Measurements from ENCODE around the gene ADRA2B.

Gene ADRA2B

GRCh38 chr2:96099861-96100798 is 16.2 kb downstream of the ADRA2B start:
- Mint-ChIP-seq H3K27ac (no peak overlapping the region), H3K9me3 (peaks cover 4% of the 10 kb centered on the region), H3K36me3 (ENCODE audit: low read depth) (no peaks in the 10 kb centered on the region), H3K4me3 (no peak overlapping the region), H3K4me1 (no peaks in the 10 kb centered on the region), H3K27me3 (no peaks in the 10 kb centered on the region)
- DNase-seq (no peak), ATAC-seq (no peak)

DNA sequence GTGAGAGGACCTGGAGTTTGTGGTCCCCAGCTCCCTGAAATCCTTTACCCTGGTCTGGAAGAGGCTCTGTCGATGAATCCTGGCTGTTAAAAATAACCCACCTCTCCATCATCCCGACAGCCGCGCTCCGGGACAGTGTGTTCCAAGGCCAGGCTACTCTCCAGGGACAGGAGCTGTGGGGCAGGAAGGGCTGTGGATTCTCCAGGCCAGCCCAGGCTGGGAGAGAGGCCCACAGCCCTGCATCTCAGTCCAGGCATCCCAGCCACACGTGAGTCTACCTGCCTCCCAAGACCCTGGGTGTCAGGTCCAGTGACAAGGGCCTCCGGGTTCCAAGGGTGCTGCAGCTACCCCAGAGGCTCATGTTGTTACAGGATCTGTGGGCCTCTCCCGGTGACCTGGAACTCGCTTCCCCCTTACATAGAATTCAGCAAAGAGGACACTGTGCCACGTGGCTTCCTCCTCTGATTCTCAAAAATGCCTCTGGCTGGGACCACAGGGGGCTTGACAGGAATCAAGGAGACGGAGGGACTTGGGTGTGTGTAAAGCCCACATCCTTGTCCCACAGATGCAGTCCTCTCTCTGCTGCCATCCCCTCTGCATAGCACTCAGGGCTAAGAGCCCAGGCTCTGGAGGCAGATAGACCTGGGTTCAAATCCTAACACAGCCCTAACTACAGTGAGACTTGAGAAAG is 17.3 kb downstream of the ADRA2B start:
- no peaks in the 10 kb centered on the region for H3K9me3 Mint-ChIP-seq
- H3K4me1 Mint-ChIP-seq = no peaks in the 10 kb centered on the region

DNA sequence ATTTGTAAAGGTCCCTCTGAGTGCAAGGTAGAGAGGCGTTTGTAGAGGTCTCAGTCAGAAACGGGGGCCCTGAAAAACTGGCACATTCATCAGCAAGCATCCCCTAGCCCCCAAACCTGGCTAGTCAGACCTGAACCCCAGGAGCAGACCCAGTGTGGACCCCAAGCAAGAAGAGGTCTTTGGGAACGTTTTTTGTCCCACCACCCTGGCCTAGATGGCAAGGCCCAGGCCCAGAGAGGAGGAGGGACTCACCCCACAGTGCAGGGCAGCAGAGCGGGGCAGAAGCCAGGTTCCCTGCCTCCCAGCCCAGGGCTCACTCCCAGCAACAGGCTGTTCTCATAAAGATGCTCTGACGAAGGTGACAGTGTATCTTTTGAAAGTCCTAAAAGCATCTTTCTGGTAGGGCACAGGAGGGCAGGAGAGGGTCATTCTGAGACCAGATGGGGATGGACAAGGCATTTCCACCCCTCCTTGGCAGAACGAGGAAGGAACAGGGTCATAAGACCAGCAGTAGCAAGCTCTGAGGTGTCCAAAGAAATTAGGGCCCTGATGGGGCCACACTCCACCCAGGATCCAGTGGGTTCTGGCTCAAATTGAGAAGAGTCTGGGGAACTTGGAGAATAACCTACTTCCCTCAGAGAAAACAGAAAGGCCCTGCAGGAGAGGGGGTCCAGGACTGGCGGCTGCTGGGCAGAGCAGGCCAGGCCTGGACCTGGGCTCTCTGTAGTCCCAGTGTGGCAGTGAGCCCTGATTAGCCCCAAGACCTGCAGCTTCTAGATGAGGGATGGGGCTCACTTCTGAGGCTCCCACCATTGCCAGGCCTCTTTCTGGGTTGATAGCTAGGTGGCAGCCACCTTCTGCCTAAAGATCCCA is 18.2 kb downstream of the ADRA2B start:
- no peaks in the 10 kb centered on the region for H3K9me3 Mint-ChIP-seq
- no peak overlapping the region for H3K27ac Mint-ChIP-seq
- H3K27me3 Mint-ChIP-seq = no peaks in the 10 kb centered on the region
- ATAC-seq (peak; percentile 21), DNase-seq (no peak)
- H3K36me3 Mint-ChIP-seq (ENCODE audit: low read depth) = no peaks in the 10 kb centered on the region
- no peaks in the 10 kb centered on the region for H3K4me1 Mint-ChIP-seq
- no peak overlapping the region for H3K4me3 Mint-ChIP-seq

More for the DNA sequence above, 17.3 kb downstream of the ADRA2B start:
- no peaks in the 10 kb centered on the region for H3K36me3 Mint-ChIP-seq (ENCODE audit: low read depth)
- H3K27me3 Mint-ChIP-seq = no peaks in the 10 kb centered on the region
- ATAC-seq (no peak), DNase-seq (no peak)
- H3K4me3 Mint-ChIP-seq = no peak overlapping the region
- H3K27ac Mint-ChIP-seq = no peak overlapping the region

- no peak overlapping the region for H3K4me3 Mint-ChIP-seq
- no peaks in the 10 kb centered on the region for H3K36me3 Mint-ChIP-seq (ENCODE audit: low read depth)
- no peak overlapping the region for H3K27ac Mint-ChIP-seq
- DNase-seq (no peak), ATAC-seq (no peak)
- H3K9me3 Mint-ChIP-seq = no peaks in the 10 kb centered on the region
- no peaks in the 10 kb centered on the region for H3K27me3 Mint-ChIP-seq
- no peaks in the 10 kb centered on the region for H3K4me1 Mint-ChIP-seq
Measured at GRCh38 chr2:96097441-96097840, 18.9 kb downstream of the ADRA2B start.

GRCh38 chr2:96095116-96095636 is 21.2 kb downstream of the ADRA2B start:
- H3K4me3 Mint-ChIP-seq = no peak overlapping the region
- DNase-seq (no peak), ATAC-seq (no peak)
- no peaks in the 10 kb centered on the region for H3K36me3 Mint-ChIP-seq (ENCODE audit: low read depth)
- H3K4me1 Mint-ChIP-seq = no peaks in the 10 kb centered on the region
- no peaks in the 10 kb centered on the region for H3K27me3 Mint-ChIP-seq
- no peak overlapping the region for H3K27ac Mint-ChIP-seq
- H3K9me3 Mint-ChIP-seq = no peaks in the 10 kb centered on the region

DNA sequence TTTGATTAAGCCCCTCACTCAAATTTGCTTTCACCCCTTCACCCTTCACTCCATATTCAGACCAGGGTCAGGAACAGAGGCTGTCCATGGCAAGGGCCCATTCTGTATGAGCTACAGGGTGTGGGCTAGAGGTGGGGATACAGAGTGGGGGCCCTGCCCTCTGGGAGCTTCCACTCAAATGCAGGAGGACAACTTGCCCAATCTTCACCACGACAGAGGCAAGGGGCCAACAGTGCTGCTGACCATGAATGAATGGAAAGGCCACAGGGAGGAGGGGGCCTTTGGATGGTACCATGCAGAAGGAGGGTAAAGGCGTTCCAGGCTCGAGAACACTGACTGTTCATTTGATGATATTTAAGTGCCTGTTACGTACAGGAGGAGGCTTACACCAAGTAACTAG is 22.8 kb downstream of the ADRA2B start:
- Mint-ChIP-seq H3K36me3 (ENCODE audit: low read depth) (no peaks in the 10 kb centered on the region), H3K27ac (no peak overlapping the region), H3K4me3 (no peak overlapping the region), H3K4me1 (no peaks in the 10 kb centered on the region), H3K9me3 (no peaks in the 10 kb centered on the region), H3K27me3 (no peaks in the 10 kb centered on the region)
- DNase-seq = no peak
- no peak for ATAC-seq

- no peaks in the 10 kb centered on the region for H3K36me3 Mint-ChIP-seq (ENCODE audit: low read depth)
- H3K9me3 Mint-ChIP-seq = no peaks in the 10 kb centered on the region
- no peaks in the 10 kb centered on the region for H3K4me1 Mint-ChIP-seq
- no peak overlapping the region for H3K27ac Mint-ChIP-seq
- ATAC-seq (no peak), DNase-seq (no peak)
- H3K27me3 Mint-ChIP-seq = no peaks in the 10 kb centered on the region
- no peak overlapping the region for H3K4me3 Mint-ChIP-seq
Measured at GRCh38 chr2:96092951-96093350, 23.4 kb downstream of the ADRA2B start.

DNA sequence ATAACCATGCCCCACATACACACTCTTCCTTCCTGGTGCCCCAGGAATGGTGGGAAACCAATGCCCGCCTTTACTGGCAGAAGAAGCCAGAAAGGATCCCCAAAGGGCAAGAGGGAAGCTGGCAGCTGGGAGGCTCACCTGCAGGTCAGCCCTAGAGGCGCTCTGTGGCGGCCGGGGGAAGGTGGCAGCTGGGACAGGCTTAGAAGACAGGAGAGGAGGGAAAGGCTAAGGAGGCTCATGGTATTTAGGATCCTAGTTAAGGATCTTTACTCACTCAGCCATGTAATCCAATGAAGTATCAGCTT is 23.8 kb downstream of the ADRA2B start:
- Mint-ChIP-seq H3K9me3 (no peaks in the 10 kb centered on the region), H3K36me3 (ENCODE audit: low read depth) (no peaks in the 10 kb centered on the region), H3K4me3 (no peak overlapping the region), H3K4me1 (no peaks in the 10 kb centered on the region), H3K27me3 (no peaks in the 10 kb centered on the region), H3K27ac (no peak overlapping the region)
- no peak for ATAC-seq
- DNase-seq = no peak

DNA sequence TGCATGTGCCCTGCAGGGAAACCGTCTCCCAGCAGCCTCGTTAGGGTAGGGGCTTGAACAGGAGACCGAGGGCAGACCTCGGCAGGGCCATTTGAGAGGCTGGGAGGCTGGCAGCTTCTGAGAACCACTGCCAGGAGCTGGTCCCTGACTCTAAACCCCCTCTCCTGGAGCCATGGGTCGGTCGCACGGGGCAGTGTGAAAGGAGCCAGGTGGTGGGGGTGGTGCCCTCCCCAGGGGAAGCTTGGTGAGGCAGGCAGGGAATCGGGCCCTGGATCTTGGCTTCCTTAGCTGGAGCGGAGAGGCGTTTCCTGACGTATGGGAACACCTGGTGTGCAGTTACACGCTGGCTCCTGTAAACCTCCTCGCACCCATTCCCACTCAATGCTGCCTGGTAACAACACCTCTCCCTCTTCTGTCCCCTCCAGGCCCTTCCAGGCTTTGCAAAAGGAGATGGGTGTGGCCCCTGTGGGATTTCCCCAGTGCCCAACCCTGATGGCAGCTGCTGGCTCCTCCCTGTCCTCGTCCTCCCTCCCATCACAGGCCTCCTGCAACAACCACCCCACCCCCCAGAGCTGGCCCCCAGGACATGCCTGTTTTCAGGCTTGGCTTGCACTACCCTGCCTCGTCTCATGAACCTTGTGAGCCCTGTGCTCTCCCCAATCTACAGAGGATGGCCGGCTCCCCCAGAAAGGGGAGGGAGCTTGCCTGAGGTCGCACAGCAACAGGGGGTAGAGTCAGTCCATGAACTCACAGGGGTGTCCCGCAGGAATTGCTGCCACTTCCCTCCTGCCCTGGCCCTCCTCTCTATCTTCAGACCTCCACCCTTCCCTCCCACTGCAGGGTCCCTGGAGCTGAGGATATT is 24.4 kb downstream of the ADRA2B start:
- no peaks in the 10 kb centered on the region for H3K36me3 Mint-ChIP-seq (ENCODE audit: low read depth)
- no peak for DNase-seq
- H3K27ac Mint-ChIP-seq = no peak overlapping the region
- no peaks in the 10 kb centered on the region for H3K4me1 Mint-ChIP-seq
- no peaks in the 10 kb centered on the region for H3K9me3 Mint-ChIP-seq
- ATAC-seq = no peak
- no peaks in the 10 kb centered on the region for H3K27me3 Mint-ChIP-seq
- no peak overlapping the region for H3K4me3 Mint-ChIP-seq

DNA sequence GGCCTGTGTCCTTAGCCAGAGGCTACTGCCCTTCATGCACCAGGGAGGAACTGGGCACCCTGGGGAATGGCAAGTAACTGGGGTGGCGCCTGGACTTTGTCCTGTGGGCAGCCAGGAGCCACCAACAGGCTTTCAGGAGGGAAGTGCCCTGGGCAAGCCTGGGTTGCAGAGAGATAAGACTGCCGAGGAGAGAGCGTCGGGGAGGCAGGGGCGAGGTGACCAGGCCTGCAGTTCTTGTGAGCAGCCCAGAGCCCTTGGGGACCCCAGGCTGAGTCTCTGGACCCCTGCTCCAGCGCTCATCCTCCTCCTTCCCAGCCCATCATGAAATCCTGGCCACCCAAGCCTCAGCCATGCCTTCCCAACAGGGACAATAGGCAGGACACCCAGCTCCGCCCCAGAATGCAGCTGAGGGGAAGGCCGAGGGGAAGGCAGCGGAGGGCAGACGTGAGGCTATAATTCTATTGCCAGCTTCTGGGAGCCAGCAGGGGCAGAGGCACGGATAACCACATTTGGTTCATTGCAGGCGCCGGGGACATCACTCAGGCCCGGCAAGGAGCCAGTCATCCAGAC is 25.1 kb downstream of the ADRA2B start:
- Mint-ChIP-seq H3K4me1 (no peaks in the 10 kb centered on the region), H3K36me3 (ENCODE audit: low read depth) (no peaks in the 10 kb centered on the region), H3K4me3 (no peak overlapping the region), H3K9me3 (no peaks in the 10 kb centered on the region), H3K27me3 (no peaks in the 10 kb centered on the region), H3K27ac (no peak overlapping the region)
- ATAC-seq = no peak
- DNase-seq = no peak

DNA sequence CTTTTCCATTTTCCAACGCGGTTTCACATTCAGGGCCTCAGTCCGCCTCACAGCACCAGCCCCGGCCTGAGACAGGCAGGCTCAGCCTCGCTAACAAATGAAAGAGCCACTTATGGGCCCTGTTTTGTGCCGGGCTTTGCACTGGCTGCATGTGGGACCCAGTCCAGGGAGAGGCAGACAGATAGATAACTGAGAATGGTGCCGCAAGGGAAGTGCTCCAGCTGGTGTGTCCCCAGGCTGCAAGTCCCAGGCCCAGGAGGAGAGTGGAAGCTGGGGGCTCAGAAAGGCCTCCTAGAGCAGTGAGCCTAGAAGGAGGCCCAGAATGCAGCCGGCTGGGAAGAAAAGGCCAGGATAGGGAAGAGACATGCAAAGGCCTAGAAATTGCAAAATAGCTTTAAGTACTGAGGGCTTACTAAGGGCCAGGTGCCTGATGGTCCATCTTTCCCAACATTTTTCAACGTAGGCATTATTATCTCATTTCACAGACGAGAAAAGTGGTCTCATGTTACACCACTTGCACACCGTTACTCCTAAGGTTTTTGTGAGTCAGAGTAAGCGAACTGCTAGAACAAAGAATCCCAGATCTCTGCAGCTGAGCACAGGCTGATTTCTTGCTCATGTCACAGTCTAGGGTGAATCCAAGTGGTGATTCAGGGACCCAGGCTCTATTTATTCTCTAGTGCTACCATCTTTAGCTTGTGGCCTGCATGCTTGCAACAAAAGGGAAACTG is 26.0 kb downstream of the ADRA2B start:
- no peaks in the 10 kb centered on the region for H3K9me3 Mint-ChIP-seq
- no peaks in the 10 kb centered on the region for H3K27me3 Mint-ChIP-seq
- H3K36me3 Mint-ChIP-seq (ENCODE audit: low read depth) = no peaks in the 10 kb centered on the region
- DNase-seq (no peak), ATAC-seq (no peak)
- H3K4me1 Mint-ChIP-seq = no peaks in the 10 kb centered on the region
- no peak overlapping the region for H3K4me3 Mint-ChIP-seq
- no peak overlapping the region for H3K27ac Mint-ChIP-seq

DNA sequence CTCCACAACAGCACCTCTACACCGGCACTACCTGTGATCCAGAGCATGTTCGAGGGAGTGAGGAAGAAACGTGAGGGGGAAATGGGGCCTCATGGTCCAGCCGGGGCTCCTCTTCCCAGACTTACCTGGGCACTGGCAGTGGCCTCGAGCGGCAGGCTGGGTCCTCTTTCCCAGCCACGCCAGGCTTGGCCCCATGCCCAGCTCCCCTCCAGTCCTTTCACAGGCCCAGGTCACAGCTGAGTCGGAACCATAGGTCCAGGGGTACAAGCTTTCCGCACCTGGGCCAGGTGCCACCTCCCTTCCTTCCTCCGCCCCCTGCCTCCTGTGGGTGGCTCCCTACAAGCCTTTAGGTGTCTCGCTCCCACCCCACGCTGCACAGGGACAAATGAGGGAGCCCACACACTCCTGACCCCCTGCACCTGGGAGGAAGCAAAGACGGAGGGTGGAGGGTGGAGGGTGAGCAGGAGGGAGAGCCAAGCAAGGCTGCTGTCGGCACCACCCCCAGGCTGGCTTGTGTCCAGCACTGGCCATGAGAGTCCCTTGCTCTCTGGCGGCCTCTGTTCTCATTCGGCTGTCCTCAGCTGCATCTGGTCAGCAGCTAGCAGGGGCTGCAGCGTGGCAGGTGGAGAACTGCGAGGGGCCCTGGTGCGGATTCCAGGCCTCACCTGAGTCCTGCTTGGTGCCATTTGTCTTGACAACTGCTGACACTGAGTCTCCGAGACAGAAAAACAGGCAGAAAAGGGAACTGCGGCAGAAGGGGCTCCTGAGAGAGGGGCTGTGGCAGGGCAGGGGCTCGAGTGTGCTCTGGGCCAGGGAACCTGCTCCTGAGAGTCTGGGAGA is 26.8 kb downstream of the ADRA2B start:
- no peaks in the 10 kb centered on the region for H3K36me3 Mint-ChIP-seq (ENCODE audit: low read depth)
- H3K27me3 Mint-ChIP-seq = no peaks in the 10 kb centered on the region
- DNase-seq (no peak), ATAC-seq (no peak)
- no peak overlapping the region for H3K27ac Mint-ChIP-seq
- no peaks in the 10 kb centered on the region for H3K9me3 Mint-ChIP-seq
- H3K4me1 Mint-ChIP-seq = no peaks in the 10 kb centered on the region
- no peak overlapping the region for H3K4me3 Mint-ChIP-seq
